LNCAP (cell line): Measurements from ENCODE around the gene MICAL3.

Source experiments
- CTCF ChIP-seq: fragments of 450-650 bp; IDR thresholded peaks from 2 replicates; pipeline ENCODE4 v1.5.1; 2017; ENCODE audit warnings: mild to moderate bottlenecking

Gene MICAL3

GRCh38 chr22:17832665-17833064 is 191.7 kb downstream of the MICAL3 start:
- no peak for TF ChIP-seq CTCF

- TF ChIP-seq CTCF: no peak
Measured at GRCh38 chr22:17831501-17832251, 192.7 kb downstream of the MICAL3 start.

GRCh38 chr22:17830043-17830961 is 194.1 kb downstream of the MICAL3 start:
- peak; percentile 99 for TF ChIP-seq CTCF

- TF ChIP-seq CTCF: no peak
Measured at GRCh38 chr22:17829695-17830042, 194.7 kb downstream of the MICAL3 start.

- no peak for TF ChIP-seq CTCF
Measured at GRCh38 chr22:17828502-17829080, 195.8 kb downstream of the MICAL3 start.

GRCh38 chr22:17827466-17827865 is 196.9 kb downstream of the MICAL3 start:
- TF ChIP-seq CTCF: no peak

GRCh38 chr22:17825876-17826550 is 198.3 kb downstream of the MICAL3 start:
- TF ChIP-seq CTCF: no peak
